KOPT-K1 (cell line): ENCODE measurements around the gene CDC42SE1.
"Not testable (repeated sequence)": the region's sequence is repeated elsewhere in the genome, so short reads cannot be mapped to it uniquely, and the experiment has no call there.

ENCODE experiments used
- H3K27ac ChIP-seq: fragments of 200-600 bp; sonication (generic); 2 replicates; pipeline ENCODE4 v1.5.1; 2016; ENCODE audit warnings: antibody characterized with exemption, mild to moderate bottlenecking, low read depth, low read length; ENCODE audit not compliant: poor library complexity, severe bottlenecking
- H3K36me3 ChIP-seq: fragments of 200-600 bp; sonication (generic); 2 replicates; pipeline ENCODE4 v1.5.1; 2017; ENCODE audit warnings: antibody characterized with exemption, mild to moderate bottlenecking, low read length, moderate library complexity; ENCODE audit not compliant: insufficient read depth
- H3K9me3 ChIP-seq: fragments of 200-600 bp; sonication (generic); 2 replicates; pipeline ENCODE4 v1.5.1; 2017; ENCODE audit warnings: antibody characterized with exemption, low read length, mild to moderate bottlenecking; ENCODE audit not compliant: insufficient read depth, poor library complexity, severe bottlenecking

Gene CDC42SE1

GRCh38 chr1:151059109-151060006, at the start of gene CDC42SE1:
CDC42SE1 (minus strand) TSS chr1:151059622; CDS start chr1:151055730, 3,892 bp downstream.
- H3K9me3 ChIP-seq, result no peaks in the 10 kb centered on the region
- H3K27ac ChIP-seq, result peak within 1 kb of the TSS; percentile 84
- peaks cover 18% of the 10 kb centered on the region for H3K36me3 ChIP-seq

- H3K9me3 ChIP-seq, result no peaks in the 10 kb centered on the region
- H3K27ac ChIP-seq, result no peak overlapping the region
- 0 out of 2 replicates have a peak, but pooled peaks cover 8% of the 10 kb centered on the region for H3K36me3 ChIP-seq
These were observed 48.9 kb upstream of the CDC42SE1 start for GRCh38 chr1:151108331-151108730.

GRCh38 chr1:151106894-151107293, 47.5 kb upstream of the CDC42SE1 start:
- H3K36me3 ChIP-seq, result 0 out of 2 replicates have a peak, but pooled peaks cover 8% of the 10 kb centered on the region
- H3K9me3 ChIP-seq, result no peaks in the 10 kb centered on the region
- no peak overlapping the region for H3K27ac ChIP-seq

GRCh38 chr1:151104630-151105029, 45.2 kb upstream of the CDC42SE1 start:
- no peak overlapping the region for H3K27ac ChIP-seq
- H3K9me3 ChIP-seq, result no peaks in the 10 kb centered on the region
- 0 out of 2 replicates have a peak, but pooled peaks cover 8% of the 10 kb centered on the region for H3K36me3 ChIP-seq

GRCh38 chr1:151098126-151098525, 38.7 kb upstream of the CDC42SE1 start:
- Histone ChIP-seq H3K27ac (no peak overlapping the region), H3K9me3 (no peaks in the 10 kb centered on the region), H3K36me3 (peaks cover 11% of the 10 kb centered on the region; the same call in 1 of the 2 replicates)

GRCh38 chr1:151097426-151097825, 38.0 kb upstream of the CDC42SE1 start:
- H3K36me3 ChIP-seq, result peaks cover 11% of the 10 kb centered on the region; the same call in 1 of the 2 replicates
- H3K9me3 ChIP-seq, H3K27ac ChIP-seq: not testable (repeated sequence)

- Histone ChIP-seq H3K27ac (no peak overlapping the region), H3K9me3 (no peaks in the 10 kb centered on the region), H3K36me3 (no peaks in the 10 kb centered on the region)
These were observed 26.6 kb upstream of the CDC42SE1 start for GRCh38 chr1:151085953-151086559.

- H3K27ac ChIP-seq, result no peak overlapping the region
- H3K36me3 ChIP-seq, result peaks cover 17% of the 10 kb centered on the region
- no peaks in the 10 kb centered on the region for H3K9me3 ChIP-seq
These were observed 12.8 kb upstream of the CDC42SE1 start for GRCh38 chr1:151072224-151072623.

GRCh38 chr1:151070474-151071276, 11.3 kb upstream of the CDC42SE1 start, which contains the start of gene GABPB2:
GABPB2 (plus strand) TSS chr1:151070761; CDS start chr1:151088190, 17,429 bp downstream.
- peak within 1 kb of the TSS; percentile 98 for H3K27ac ChIP-seq
- H3K9me3 ChIP-seq, result no peaks in the 10 kb centered on the region
- H3K36me3 ChIP-seq, result peaks cover 29% of the 10 kb centered on the region

- H3K36me3 ChIP-seq, result peaks cover 22% of the 10 kb centered on the region
- H3K27ac ChIP-seq, result no peak overlapping the region
- no peaks in the 10 kb centered on the region for H3K9me3 ChIP-seq
These were observed 9.7 kb upstream of the CDC42SE1 start for GRCh38 chr1:151069103-151069486.

- Histone ChIP-seq H3K9me3 (no peaks in the 10 kb centered on the region), H3K27ac (no peak overlapping the region)
These were observed 7.8 kb upstream of the CDC42SE1 start for GRCh38 chr1:151067185-151067584.

GRCh38 chr1:151065089-151065645, 5.7 kb upstream of the CDC42SE1 start:
- H3K27ac ChIP-seq, result no peak overlapping the region
- H3K36me3 ChIP-seq, result peaks cover 22% of the 10 kb centered on the region

More at GRCh38 chr1:151067185-151067584, 7.8 kb upstream of the CDC42SE1 start:
- H3K36me3 ChIP-seq, result peaks cover 22% of the 10 kb centered on the region

GRCh38 chr1:151062741-151063371, 3.4 kb upstream of the CDC42SE1 start:
- H3K36me3 ChIP-seq, result peaks cover 18% of the 10 kb centered on the region
- no peaks in the 10 kb centered on the region for H3K9me3 ChIP-seq
- no peak overlapping the region for H3K27ac ChIP-seq

More at GRCh38 chr1:151065089-151065645, 5.7 kb upstream of the CDC42SE1 start:
- no peaks in the 10 kb centered on the region for H3K9me3 ChIP-seq

- Histone ChIP-seq H3K9me3 (no peaks in the 10 kb centered on the region), H3K27ac (peak overlapping the region; percentile 84), H3K36me3 (peaks cover 9% of the 10 kb centered on the region; the same call in 1 of the 2 replicates)
These were observed 2.3 kb upstream of the CDC42SE1 start for GRCh38 chr1:151061704-151062103.
